ENCODE measurements around the gene SF3B2.
"Not testable (repeated sequence)": the region's sequence is repeated elsewhere in the genome, so short reads cannot be mapped to it uniquely, and the experiment has no call there.

Gene SF3B2

DNA sequence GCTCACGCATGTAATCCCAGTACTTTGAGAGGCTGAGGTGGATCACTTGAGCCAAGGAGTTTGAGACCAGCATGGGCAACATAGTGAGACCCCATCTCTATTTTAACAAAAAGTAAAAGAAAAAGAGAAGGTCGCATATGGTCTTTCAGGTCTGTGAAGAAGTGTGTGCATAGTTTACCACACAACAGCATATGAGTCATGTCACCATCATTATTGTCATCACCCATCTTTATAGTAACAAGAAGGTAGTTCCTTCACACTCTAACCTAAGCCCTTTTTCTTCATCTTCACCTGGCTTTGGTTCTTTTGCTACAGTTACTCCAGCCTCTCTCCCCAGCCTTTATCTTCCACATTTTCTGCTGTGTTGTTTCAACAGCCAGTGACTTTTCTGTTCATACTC, 57.1 kb downstream of the SF3B2 start:
- DNase-seq (ENCODE audit: low read depth in 2 of 2) = no peak

DNA sequence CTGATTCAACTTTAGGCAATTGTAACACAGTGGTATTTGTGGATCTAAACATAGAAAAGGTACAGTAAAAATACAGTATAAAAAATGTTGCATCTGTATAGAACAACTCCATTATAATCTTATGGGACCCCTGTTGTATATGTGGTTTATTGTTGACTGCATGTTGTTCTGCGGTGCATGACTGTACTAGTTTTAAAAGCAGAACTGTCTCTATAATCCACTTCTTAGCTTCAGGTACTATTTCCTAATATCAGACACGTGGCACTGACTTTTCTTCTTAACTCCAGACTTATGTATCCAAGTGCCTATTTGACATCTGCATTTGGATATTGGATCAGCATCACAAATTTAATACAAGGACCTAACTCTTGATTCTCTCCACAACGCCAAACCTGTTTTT, 59.0 kb downstream of the SF3B2 start:
- DNase-seq (ENCODE audit: low read depth in 2 of 2) = no peak

DNA sequence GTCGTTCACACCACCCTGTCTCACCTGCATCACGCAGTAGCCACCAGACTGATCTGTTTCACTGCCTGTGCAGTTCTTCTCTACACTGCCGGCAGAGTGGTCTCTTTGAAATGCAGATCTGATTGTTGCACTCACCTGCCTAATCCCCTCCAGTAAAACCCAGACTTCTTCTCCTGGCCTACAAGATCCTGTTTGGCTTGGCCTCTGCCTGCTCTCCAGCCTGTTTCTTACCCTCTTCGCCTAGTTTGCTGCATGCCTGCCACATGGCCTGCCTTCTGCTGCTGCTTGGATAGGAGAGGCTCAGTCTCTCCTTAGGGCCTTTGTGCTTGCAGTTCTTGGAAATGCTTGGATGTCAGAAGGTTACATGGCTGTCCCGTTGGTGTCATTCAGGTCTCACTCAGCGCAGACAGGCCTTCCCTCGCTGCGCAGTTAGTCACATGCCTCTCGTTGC, 59.9 kb downstream of the SF3B2 start:
- DNase-seq (ENCODE audit: low read depth in 2 of 2) = no peak

DNA sequence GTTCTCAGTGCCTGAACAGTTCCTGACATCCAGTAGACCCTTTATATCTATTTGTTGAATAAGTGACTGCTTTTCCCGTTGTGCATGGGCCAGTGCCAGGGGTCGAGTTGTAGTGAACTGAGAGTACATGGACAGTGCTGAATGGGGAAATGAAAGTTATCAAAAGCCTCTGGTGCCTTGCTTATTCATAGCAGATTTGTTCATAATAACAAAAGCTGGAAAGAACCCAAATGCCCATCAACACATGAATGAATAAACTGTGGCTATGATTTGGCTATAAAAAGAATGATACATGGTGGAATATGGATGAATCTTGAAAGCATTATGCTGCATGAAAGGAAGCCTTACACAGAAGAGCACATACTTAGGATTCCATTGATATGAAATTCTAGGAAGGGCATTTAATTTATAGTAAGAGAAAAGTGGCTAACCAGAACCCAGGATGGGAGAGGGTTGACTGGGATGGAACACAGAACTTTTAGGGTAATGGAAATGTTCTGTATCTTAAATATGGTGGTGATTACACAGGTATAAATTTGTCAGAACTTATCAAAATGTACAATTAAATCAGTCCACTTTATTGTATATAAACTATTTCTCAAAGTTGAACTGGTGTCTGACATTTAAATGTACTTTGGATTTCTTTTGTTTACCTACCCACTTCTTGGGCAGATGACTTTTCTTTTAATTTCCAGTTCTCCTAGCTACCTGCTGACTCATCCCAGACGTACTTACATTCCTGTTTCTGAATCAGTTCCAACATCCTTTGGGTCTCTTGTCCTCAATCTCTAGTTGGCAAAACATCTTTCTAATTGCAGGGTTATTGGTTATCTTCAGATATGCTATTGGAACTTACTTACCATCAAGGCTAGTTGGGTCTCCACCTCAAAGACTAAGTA, 60.7 kb downstream of the SF3B2 start:
- no peak for DNase-seq (ENCODE audit: low read depth in 2 of 2)

DNA sequence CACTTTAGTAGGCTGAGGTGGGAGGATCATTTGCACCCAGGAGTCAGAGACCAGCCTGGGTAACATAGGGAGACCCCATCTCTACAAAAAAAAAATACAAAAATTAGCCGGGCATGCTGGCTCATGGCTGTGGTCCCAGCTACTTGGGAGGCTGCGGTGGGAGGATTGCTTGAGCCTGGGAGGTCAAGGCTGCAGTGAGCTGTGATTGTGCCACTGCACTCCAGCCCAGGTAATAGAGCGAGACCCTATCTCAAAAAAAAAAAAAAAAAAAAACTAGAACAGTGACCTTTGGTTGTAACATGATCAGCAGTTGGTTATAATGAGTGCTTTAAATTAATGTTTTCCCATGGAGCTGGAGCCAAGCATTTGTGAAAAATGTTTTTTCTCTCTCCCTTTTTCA, 62.8 kb downstream of the SF3B2 start:
- not testable (repeated sequence) for DNase-seq (ENCODE audit: low read depth in 2 of 2)

DNA sequence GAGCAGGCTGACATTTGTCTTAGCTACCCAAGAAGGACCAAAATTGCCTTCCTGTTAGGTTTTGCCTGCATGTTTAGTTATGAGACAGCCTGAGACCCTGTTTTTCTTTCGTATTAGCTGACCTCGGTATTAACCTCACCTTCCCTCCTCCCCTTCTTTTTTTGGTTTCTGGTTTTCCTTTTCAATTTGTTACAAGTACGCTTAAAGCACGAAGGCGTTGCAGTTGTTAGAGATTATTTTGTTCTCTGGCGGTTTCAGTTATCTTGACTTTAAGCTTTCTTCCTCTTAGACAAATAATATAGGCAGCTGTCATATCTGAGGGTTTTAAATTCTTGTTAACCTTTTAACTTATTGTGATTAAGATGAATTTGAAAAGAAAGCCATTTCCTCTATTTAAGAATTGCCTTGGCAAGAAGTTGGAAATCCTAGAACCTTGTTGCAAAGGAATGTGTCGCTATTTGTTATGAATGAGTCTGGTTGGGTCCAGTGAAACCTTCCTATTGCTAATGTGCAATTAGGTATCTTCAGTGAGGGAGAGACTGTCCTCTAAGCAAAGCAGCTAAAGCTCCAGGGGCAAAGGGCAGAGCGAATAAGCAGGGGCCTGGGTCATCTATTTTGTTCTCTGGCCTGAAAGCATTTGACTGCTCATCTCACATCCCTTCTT, 63.6 kb downstream of the SF3B2 start:
- no peak for DNase-seq (ENCODE audit: low read depth in 2 of 2)

DNA sequence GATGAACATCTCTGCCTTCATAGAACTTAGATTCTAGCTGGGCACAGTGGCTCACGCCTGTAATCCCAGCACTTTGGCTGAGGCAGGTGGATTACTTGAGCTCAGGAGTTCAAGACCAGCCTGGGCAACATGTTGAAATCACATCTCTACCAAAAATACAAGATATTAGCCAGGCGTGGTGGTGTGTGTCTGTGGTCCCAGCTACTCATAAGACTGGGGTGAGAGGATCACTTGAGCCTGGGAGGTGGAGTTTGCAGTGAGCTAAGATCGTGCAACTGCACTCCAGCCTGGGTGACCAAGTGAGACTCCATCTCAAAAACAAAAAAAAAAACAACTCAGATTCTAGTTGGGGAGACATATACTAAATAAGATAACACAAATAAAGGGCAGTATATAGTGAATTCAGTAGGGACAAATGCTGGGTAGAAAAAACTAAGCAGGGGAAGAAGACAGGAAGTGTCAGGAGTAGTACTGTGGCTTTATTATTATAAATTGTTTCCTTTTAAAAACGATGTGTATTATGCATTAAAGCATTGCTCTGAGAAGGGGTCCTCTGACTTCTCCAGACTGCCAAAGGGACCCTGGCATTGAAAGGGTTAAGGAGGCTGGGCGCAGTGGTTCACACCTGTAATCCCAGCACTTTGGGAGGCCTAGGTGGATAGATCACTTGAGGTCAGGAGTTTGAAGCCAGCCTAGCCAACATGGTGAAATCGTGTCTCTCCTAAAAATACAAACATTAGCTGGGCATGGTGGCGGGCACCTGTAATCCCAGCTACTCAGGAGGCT, 64.6 kb downstream of the SF3B2 start:
- DNase-seq (ENCODE audit: low read depth in 2 of 2) = no peak

DNA sequence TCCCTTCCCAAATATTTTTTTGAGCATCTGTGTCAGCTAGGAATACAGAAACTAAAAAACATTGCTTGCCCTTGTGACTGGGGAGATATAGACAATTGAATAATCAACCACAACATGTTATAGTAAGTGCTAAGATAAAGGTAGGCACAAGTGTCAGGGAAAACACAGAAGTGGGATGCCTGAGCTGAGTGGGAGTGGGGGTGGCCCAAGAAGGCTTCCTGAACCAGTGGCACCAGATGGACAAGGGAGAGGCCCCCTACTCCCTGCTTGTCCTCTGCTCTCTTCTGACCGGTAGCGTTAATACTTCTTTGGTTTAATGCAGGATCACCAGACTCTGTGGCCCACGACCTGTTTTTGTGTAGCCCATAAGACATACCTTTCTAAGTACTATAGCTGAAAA, 66.7 kb downstream of the SF3B2 start:
- no peak for DNase-seq (ENCODE audit: low read depth in 2 of 2)

All from stimulated activated CD8-positive, alpha-beta memory T cell treated with anti-CD3 and anti-CD28 coated beads, Interleukin-15, amount 100 ng/mL, for 4 hours (primary cell).